ENCODE results near the gene PRAMEF13.
"Not testable (repeated sequence)": the region's sequence is repeated elsewhere in the genome, so short reads cannot be mapped to it uniquely, and the experiment has no call there.

Gene PRAMEF13, protein sequence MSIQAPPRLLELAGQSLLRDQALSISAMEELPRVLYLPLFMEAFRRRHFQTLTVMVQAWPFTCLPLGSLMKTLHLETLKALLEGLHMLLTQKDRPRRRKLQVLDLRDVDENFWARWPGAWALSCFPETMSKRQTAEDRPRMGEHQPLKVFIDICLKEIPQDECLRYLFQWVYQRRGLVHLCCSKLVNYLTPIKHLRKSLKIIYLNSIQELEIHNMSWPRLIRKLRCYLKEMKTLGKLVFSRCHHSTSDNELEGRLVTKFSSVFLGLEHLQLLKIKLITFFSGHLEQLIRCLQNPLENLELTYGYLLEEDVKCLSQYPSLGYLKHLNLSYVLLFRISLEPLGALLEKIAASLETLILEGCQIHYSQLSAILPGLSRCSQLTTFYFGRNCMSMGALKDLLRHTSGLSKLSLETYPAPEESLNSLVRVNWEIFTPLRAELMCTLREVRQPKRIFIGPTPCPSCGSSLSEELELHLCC
- long read RNA-seq, donor 1: 0 reads
- long read RNA-seq, donor 2: 0 reads
- long read RNA-seq, donor 3: 0 reads
- long read RNA-seq, donor 4: 0 reads
- long read RNA-seq, donor 5: 0 reads
- long read RNA-seq, donor 6: 0 reads
- long read RNA-seq, donor 7: 0 reads
- long read RNA-seq, donor 8: 0 reads

DNA sequence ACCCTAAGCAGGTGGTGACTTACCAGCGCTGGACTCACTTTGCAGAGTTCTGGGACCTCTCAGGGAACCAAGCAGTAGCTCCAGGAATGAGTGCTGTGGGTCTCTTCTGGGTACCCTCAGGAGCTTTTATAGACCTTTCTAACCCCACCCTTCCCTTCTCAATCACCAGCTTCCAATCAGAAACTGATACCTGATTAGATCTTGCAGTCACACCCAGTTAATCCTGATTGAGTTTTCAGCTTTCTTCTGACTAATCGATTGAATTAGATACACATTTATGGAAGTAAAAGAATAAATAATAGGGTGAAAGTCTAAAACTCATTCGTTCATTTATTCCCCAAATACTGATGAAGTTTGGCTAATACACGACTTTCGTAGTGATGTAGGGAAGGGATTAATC lies at the start of gene PRAMEF13:
Gene PRAMEF13, minus strand, starts transcription at position 101 of the 400 bp plus-strand sequence. CDS start 1,820 bp downstream, outside the sequence.
- not testable (repeated sequence) for DNase-seq

DNA sequence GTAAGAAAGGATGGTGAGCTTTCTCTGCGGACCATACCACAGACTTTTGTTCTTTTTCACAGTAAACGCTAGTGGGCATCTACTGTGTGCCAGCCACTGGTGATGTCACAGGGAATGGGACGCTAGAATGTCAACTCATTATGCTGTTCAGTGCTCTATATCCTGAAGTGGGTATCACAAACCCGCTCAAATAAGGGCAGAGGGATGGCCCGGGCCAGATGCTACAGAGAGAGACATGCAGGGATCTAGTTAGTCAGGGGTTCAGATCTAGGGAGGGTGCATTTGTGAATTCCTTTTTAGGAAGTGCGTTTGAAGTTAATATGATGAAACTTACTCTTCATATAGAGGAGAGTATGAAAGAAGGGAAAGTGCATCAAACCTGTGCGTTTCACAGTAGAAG lies 45.9 kb upstream of the PRAMEF13 start:
- DNase-seq: not testable (repeated sequence)

DNA sequence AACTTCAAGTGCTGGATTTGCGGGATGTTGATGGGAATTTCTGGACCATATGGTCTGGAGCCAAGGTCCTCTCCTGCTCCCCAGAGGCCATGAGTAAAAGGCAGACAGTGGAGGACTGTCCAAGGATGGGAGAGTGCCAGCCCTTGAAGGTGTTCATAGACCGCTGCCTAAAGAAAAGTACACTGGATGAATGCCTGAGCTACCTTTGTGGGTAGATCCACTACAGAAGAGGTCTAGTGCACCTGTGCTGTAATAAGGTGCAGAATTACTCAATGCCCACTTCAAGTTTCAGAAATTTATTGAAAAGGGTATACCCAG lies 45.3 kb upstream of the PRAMEF13 start:
- not testable (repeated sequence) for DNase-seq

DNA sequence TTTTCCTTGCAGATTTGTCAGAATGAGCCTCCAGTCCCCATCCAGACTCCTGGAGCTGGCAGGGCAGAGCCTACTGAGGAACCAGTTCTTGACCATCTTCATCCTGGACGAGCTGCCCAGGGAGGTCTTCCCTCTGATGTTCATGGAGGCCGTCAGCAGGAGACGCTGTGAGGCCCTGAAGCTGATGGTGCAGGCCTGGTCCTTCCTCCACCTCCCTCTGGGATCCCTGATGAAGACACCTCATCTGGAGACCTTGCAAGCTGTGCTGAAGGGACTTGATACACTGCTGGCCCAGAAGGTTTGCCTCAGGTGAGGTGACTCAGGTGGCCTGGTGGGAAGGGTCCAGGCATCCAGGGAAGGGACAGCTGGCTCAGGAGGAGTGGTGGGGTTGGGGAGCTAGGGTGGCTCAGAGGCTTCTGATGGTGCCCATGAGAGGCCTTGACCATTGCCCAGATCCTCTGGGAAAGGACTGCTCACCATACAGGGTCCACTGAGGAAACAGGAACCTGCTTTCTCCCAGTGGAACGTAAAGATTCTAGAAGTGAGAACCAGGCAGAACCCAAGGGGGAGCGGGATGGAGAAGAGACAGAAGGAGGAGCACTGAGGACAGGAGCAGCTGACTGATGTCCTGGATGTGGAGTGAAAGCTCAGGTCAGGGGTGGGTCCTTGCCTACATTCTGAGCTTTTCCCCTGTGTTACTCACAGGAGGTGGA lies 44.8 kb upstream of the PRAMEF13 start:
- not testable (repeated sequence) for DNase-seq

DNA sequence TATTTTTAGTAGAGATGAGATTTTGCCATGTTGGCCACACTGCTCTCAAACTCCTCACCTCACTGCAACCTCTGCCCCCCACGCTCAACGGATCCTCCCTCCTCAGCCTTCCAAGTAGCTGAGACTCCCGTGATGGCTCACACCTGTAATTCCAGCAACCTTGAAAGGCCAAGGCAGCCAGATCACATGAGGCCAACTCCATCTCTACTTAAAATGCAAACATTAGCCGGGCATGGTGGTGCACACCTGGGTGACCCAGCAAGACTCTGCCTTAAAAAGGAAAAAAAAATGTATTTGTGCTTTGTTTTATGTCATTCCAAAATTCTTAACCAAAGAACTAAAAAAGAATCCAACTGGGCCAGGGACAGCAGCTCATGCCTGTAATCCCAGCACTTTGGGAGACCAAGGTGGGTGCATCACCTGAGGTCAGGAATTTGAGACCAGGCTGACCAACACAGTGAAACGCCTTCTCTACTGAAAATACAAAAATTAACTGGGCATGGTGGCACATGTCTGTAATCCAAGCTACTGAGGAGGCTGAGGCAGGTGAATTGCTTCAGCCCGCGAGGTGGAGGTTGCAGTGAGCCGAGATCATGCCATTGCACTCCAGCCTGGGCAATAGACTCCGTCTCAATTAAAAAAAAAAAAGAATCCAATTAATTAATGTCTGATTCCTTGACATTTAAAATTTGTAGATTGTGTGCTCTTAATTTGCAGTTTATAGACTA lies 42.5 kb upstream of the PRAMEF13 start:
- DNase-seq: not testable (repeated sequence)

DNA sequence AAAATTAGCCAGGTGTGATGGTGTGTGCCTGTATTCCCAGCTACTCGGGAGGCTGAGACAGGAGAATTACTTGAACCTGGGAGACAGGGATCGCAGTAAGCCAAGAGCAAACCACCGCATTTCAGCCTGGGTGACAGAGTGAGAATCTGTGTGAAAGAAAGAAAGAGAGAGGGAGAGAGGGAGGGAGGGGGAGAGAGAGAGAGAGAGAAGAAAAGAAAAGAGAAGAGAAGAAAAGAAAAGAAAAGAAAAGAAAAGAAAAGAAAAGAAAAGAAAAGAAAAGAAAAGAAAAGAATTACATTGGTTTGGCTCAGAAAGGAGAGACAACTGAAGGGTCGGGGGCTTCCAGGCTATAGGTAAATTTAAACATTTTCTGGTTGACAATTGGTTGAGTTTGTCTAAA lies 38.4 kb upstream of the PRAMEF13 start:
- DNase-seq: not testable (repeated sequence)

DNA sequence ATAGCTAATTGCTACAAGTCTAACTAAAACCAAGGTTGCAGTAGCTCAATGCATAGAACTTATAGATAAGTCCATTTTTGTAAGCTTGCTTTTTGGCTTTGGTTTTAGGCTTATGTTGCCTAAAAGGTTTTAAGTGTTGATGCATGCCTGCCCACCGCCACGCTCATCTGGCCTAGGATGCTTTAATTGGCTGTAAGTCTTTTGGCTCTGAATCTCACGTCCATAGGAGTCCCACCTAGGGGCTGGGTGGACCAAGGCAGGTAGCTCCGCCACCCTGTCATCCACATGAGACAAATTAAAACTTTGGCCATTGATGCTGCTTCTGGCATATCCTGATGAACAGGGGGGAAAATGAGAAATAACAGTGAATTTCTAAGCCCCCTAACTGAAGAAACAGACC lies 36.4 kb upstream of the PRAMEF13 start:
- DNase-seq: not testable (repeated sequence)

DNA sequence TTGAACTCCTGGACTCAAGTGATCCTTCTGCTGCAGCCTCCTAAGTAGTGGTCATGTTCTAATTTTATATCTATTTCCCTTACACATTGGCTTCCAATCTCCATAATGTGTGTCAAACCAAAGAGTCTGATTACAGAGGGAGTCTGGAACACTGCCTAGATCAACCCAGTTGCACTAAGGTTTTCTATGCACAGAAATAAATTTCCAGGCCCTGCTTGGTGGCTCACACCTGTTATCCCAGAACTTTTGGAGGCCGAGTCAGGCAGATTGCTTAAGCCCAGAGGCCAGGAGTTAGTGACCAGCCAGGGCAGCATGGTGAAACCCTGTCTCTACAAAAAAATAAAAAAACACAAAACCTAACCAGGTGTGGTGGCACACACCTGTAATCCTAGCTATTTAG lies 32.8 kb upstream of the PRAMEF13 start:
- DNase-seq: not testable (repeated sequence)

DNA sequence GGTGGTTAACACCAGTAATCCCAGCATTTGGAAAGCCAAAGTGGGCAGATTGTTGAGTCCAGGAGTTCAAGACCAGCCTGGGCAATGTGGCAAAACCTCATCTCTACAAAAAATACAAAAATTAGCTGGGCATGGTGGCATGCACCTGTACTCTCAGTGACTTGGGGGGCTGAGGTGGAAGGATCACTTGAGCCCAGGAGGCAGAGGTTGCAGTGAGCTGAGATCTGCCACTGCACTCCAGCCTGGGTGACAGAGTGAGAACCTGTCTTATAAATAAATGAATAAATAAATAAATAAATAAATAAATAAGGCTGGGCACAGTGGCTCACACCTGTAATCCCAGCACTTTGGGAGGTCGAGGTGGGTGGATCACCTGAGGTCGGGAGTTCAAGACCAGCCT lies 30.8 kb upstream of the PRAMEF13 start:
- not testable (repeated sequence) for DNase-seq

DNA sequence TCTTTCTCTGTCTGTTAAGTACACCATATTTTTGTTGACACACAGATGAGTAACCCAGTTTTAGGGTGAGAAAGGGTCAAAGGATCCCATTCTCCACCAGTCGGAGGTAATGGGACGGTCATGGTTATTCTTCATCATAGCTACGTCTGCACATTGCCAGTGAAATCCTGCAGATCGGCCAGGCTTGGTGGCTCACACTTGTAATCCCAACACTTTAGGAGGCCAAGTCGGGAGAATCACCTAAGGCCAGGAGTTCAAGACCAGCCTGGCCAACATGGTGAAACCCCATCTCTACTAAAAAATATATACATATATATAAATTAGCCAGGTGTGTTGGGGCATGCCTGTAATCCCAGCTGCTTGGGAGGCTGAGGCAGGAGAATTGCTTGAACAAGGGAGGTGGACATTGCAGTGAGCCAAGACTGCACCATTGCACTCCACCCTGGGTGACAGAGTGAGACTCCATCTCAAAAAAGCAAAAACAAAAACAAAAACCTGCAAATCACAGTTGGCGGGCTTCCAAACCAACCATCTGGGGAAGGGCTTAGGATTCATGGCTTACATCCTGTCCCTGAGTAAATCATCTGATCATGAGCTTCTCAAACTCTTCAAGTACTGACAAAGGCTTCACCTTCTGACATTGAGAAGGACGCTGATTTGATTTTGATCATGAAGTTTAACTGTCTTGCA lies 30.0 kb upstream of the PRAMEF13 start:
- DNase-seq: not testable (repeated sequence)

DNA sequence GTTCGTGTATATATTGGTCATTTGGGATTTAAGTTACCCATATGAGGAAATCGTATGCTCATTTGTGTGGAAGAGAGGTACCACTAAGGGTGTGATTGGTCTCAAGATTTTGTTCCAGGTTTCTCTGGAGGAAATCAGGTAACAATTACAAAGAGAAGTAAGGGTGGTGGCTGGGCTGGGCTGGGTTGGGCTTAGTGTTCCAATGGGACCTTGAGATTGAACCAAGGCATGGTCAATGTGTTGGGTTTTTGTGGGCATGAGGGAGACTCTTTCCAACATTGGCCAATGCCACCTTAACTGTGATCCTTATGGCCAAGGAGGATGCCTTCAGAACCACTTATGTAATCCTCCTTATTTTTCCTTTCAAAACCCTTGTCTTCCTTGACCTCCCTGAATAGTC lies 29.4 kb upstream of the PRAMEF13 start:
- not testable (repeated sequence) for DNase-seq

DNA sequence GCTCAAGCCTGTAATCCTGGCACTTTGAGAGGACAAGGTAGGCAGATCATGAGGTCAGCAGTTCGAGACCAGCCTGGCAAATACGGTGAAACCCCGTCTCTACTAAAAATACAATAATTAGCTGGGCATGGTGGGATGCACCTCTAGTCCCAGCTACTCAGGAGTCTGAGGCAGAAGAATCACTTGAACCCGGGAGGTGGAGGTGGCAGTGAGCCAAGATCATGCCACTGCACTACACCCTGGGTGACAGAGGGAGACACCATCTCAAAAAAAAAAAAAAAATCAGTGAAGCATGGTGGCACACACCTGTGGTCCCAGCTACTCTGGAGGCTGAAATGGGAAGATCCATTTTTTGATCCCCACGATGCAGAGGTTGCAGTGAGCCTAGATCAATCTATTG lies 28.9 kb upstream of the PRAMEF13 start:
- DNase-seq: not testable (repeated sequence)

DNA sequence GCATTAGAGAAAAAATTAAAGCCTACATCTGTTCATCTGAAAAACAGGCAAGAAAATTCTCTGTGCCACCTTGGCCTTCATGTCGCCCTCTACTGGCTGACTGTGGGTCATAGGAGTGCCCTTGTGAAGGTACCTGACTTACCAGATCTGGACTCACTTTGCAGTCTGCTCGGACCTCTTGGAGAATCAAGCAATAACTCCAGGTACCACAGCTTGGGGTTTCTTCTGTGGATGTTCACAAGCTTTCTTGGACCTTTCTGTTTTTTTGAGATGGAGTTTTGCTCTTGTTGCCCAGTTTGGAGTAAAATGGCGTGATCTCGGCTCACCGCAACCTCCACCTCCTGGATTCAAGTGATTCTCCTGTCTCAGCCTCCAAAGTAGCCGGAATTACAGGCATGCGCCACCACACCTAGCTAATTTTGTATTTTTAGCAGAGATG lies 27.2 kb upstream of the PRAMEF13 start:
- no peak for DNase-seq

DNA sequence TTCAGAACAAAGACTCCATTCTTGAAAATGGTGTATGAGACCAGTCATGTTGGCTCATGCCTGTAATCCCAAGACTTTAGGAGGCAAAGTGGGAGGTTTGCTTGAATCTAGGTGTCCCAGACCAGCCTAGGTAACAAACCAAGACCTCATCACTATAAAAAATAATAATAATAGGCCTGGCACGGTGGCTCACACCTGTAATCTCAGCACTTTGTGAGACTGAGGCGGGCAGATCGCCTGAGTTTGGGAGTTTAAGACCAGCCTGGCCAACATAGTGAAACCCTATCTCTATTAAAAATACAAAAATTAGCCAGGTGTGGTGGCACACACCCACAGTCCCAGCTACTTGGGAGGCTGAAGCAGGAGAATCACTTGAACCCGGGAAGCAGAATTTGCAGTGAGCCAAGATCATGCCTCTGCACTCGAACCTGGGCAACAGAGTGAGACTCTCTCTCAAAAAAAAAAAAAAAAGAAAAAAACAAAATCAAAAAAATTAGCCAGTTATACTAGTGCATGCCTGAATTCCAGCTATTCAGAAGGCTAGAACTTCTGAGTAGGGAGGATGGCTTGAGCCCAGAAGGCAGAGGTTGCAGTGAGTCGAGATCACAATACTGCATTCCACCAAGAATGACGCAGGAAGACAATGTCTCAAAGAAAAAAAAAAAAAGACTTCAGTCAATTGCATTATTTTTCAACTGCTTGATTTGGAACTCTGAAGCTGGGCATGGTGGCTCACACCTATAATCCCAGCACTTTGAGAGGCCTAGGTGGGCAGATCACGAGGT lies 26.3 kb upstream of the PRAMEF13 start:
- not testable (repeated sequence) for DNase-seq

DNA sequence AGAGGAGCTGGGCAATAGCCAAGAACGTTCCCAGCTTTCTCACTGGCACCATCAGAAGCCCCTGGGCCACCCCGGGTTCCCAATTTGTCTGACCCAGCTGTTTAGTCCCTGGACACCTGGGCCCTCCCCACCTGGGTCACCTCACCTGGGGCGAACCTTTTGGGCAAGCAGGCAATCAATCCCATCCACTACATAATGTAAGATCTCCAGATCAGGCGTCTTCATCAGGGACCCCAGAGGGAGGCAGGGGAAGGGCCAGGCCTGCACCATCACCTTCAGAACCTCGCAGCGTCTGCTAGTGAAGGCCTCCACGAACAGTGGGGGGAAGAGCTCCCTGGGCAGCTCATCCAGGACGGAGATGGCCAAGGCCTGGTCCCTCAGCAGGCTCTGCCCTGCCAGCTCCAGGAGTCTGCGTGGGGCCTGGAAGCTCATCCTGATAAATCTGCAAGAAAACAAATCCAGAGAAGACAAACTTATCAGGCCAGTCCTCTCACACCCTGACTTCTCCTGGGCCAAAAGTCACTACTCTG lies 24.5 kb upstream of the PRAMEF13 start, which contains the start of gene PRAMEF18:
Gene PRAMEF18, minus strand, starts transcription at position 480 of the 530 bp plus-strand sequence. Its CDS starts 48 bp downstream, at position 432.
- DNase-seq: not testable (repeated sequence)

DNA sequence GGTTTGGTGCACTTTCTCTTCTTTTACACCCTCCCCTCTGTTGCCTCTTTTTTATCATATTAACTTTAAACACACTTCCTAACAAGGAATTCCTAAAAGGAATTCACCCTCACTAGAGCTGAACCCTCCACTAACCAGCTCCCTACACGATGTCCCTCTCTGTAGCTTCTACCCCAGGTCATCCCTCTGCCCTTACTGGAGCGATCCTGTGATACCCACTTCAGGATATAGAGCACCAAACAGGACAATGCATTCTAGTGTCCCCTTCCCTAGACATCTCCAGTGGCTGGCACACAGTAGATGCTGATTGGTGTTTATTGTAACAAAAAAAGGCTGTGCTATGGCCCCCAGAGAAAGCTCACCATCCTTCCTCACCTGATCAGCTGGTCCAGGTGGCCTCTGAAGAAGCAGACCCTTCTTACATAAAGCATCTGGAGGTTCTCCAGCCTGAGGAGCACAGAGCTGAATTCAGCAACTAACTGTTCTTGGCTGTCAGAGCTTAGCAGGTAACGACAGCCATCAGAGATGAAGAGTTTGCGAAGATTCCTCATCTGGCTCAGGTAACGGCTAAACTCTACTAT lies 23.4 kb upstream of the PRAMEF13 start:
- no peak for DNase-seq

DNA sequence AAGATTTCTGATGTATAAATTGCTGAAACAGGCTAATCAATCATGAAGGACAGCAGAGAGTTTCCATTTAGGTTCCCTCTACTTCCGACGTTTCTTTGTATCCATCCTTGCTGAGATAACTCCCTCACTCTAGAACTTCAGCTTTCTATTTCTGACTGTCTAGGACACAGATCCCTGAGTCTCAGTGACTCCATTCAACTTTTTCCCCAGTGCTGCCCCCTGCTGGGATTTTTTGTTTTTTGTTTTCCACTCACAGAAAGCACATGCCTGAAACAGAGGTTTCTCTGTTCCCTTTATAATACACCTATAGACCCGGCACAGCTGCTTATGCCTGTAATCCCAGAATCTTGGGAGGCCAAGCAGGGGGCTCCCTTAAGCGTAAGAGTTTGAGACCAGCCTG lies 21.6 kb upstream of the PRAMEF13 start:
- not testable (repeated sequence) for DNase-seq

DNA sequence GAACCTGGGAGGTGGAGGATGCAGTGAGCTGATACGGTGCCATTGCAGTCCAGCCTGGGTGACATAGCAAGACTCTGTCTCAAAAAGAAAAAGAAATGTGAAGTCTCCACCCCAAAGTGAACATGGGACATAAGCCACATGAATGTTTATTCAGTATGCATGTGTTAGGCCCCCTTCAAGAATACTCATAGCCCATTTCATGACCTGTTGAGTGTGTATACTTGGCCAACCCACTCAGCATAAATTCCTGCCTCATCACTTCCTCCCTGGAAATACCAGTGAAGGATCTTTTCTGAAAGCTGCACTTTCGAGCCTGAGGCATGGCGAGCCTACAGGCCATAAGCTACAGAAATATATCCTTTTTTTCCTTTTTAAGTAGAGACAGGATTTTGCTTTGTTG lies 18.0 kb upstream of the PRAMEF13 start:
- DNase-seq: not testable (repeated sequence)

DNA sequence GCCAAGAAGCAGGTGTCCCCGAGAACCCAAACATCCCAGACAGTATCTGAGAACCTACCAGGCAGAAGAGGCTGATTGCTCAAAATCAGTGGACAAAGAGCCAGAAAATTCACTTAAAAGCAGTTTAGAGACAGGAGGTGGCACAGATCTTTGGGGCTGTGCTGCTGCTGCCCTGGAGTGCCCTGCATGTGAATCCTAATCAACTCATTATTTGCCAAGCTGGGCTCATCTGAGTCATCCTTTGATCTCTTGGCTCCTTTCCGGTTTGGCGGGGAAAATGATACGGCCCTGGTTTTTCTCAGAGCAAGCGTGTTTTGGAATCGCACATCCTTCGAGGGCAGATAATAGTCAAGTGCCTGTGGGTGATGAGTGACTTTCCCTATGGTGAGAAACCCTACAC lies 15.4 kb upstream of the PRAMEF13 start:
- DNase-seq: not testable (repeated sequence)

DNA sequence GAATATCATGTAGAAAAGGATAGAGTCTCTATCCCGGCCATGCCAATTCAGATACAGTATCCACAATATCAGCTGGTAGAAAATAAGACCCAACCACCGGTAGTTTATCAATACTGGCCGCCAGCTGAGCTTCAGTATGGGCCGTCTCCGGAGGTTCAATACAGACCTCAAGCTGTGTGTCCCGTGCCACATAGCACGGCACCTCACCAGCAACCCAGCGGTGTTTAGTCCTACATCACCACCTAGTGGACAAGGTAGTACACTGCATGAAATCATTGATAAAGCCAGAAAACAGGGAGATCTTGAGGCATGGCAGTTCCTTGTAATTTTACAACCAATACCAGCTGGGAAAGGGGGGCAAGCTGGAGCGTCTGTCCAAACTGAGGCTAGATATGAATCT lies 7.5 kb upstream of the PRAMEF13 start:
- DNase-seq: not testable (repeated sequence)

All from right kidney (tissue), 9 donors.